Measurements from ENCODE around the gene ACADVL.

Gene ACADVL

DNA sequence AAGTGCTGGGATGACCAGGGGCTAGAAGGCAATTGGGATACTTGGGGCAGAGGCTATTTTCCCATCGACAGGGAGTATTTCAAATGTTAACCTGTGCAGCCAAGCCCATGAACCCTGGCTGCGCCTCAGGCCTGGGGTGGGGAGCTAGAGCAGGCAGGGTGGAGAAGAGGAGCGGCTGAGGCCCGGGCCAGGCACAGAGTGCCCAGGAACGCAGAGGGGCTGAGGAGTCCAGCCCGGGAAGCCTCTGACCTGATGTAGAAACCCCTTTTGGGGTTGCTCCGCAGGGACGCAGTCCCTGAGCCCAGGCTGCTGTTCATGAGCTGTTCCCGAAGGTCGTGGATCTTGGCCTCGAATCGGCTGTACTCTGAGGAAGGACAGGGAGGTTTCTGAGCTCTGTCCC, 23.8 kb upstream of the ACADVL start:
- TF ChIP-seq, protein P1, sequence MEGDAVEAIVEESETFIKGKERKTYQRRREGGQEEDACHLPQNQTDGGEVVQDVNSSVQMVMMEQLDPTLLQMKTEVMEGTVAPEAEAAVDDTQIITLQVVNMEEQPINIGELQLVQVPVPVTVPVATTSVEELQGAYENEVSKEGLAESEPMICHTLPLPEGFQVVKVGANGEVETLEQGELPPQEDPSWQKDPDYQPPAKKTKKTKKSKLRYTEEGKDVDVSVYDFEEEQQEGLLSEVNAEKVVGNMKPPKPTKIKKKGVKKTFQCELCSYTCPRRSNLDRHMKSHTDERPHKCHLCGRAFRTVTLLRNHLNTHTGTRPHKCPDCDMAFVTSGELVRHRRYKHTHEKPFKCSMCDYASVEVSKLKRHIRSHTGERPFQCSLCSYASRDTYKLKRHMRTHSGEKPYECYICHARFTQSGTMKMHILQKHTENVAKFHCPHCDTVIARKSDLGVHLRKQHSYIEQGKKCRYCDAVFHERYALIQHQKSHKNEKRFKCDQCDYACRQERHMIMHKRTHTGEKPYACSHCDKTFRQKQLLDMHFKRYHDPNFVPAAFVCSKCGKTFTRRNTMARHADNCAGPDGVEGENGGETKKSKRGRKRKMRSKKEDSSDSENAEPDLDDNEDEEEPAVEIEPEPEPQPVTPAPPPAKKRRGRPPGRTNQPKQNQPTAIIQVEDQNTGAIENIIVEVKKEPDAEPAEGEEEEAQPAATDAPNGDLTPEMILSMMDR (conservative IDR thresholded peaks at IDR 0.05; ENCODE audit: low read length) = no peak
- DNase-seq (ENCODE audit: low read depth) = no peak
- no peak overlapping the region for H3K4me3 ChIP-seq (ENCODE audit: low read length)

DNA sequence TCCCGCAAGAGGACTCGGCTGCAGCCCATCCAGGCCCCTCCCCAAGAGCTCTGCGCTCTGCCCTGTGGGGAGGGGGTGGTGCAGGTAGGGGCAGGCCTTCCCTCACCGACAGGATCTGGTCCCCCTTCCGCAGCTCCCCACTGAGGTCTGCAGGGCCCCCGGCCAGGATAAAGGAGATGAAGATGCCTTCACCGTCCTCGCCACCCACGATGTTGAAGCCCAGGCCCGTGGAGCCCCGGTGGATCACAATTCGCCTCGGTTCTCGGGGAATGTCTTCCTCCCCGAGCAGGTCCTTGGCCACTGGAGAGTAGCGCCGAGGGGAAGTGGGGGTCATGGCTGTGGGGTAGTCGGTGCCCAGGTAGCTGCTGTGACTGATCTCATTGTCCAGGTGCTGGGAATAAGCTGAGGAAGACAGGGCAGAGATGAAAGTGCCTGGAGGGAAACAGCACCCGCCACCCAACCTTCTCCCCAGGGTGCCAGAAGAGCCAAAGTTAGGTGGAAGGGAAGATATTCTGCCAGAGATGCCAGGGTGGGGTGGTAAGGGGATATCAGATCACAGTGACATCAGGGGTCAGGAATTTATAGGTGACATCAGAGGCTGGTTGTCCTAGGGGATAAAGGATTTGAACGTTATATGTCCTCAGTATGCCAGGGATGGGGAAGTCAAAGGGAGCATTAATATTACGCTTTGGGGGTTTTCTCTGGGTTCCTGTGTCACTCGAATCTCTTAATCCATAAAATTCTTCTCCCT, 22.9 kb upstream of the ACADVL start:
- TF ChIP-seq, protein P1 (conservative IDR thresholded peaks at IDR 0.05; ENCODE audit: low read length) = no peak
- no peak for DNase-seq (ENCODE audit: low read depth)
- H3K4me3 ChIP-seq (ENCODE audit: low read length) = no peak overlapping the region

DNA sequence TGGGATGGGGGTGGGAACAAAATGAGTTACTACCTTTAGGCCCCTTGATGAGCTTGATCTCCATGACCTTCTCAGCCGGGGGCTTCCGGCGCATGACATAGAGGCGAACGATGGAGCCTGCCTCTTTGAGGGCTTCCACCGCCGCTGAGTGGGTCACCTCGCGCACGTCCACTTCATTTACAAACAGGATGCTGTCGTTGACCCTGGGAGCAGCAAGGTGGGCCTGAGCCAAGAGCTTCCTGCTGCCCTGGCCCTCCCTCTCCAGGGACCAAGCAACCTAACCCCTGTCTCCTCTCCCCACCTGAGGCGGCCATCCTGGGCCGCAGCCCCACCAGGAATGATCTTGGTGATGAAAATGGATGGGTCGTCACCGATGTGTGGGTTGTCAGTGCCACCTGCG, 16.3 kb upstream of the ACADVL start:
- TF ChIP-seq, protein P1 (conservative IDR thresholded peaks at IDR 0.05; ENCODE audit: low read length) = no peak
- no peak overlapping the region for H3K4me3 ChIP-seq (ENCODE audit: low read length)
- DNase-seq (ENCODE audit: low read depth) = no peak

DNA sequence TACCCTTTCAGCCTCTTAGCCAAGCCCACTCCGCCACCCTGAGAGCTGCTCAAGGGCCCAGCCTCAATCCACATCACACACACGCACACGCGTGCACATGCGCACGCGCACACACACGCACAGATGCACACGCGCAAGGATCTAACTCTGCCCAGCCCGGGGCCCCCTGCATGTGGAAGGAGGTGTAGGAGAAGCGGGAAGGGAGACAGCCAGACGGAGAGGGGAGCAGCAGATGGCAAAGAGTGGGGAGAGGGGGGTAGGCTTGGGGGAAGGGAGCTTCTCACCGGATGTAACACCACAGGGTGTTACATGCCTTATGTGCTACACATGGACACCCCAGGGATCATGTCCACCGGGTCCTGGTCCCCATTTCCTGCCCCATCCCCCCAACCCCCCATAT, 15.4 kb upstream of the ACADVL start:
- H3K4me3 ChIP-seq (ENCODE audit: low read length) = peak overlapping the region; percentile 70

DNA sequence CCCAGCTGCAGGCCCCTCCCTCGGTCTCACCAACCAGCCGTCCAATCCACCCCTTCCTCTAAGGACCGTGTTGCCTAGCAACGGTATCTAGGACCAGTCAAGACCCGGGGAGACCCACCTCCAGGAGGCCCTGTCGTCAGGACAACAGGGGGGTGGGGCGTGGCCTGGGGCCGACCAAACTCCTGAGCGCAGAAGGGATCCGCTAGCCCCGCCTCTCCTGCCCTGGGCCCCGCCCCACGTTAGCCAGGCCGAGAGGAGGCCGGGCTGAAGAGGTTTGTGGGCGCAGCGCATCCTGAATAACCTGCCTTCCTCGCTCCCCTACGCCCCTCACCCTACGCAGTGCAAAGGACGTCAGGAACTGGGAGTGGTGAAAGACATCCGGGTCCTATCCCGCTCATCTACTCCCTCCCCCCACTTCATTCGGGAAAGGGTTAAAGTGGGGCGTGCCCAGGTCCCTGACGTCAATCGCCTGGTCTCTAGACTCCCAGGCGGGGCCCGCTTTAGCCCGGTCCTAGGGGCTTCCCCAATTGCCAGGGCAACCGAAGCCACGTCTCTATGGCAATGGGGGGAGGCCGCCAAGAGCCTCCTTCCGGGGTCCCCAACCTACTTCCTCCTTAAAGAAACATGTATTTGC, 14.8 kb upstream of the ACADVL start:
- TF ChIP-seq, protein P1 (conservative IDR thresholded peaks at IDR 0.05; ENCODE audit: low read length) = no peak
- peak; percentile 56 for DNase-seq (ENCODE audit: low read depth)
- H3K4me3 ChIP-seq (ENCODE audit: low read length) = peak overlapping the region; percentile 70

More for the DNA sequence above, 15.4 kb upstream of the ACADVL start:
- TF ChIP-seq, protein P1 (conservative IDR thresholded peaks at IDR 0.05; ENCODE audit: low read length) = no peak
- DNase-seq (ENCODE audit: low read depth) = no peak

DNA sequence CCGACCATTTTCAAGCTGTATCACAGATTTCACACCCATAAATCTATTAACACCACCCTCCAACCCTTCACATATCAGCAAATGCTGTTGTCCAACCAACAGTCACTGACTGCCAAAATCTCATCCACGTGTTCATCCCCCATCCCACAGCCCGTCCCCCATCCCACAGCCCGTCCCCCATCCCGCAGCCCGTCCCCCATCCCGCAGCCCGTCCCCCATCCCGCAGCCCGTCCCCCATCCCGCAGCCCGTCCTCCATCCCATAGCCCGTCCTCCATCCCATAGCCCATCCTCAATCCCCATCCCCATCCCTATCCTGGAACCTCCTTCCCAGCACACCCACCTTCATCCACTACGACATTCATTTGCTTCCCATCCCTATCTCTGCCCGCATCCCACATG, 14.2 kb upstream of the ACADVL start:
- peak overlapping the region; percentile 70 for H3K4me3 ChIP-seq (ENCODE audit: low read length)
- TF ChIP-seq, protein P1 (conservative IDR thresholded peaks at IDR 0.05; ENCODE audit: low read length) = no peak
- DNase-seq (ENCODE audit: low read depth) = no peak
